IPS-NIHi11 (cell line): Measurements from ENCODE around the gene E4F1.
A peak's percentile ranks its signal among the peaks of the same experiment; 100 is the strongest.

Experiments
- DNase-seq: peaks from one replicate; pipeline ENCODE4 v3.0.0; 2012; ENCODE audit warnings: mixed read lengths, low spot score

The E4F1 gene

GRCh38 chr16:2275476-2276367 is 52.3 kb downstream of the E4F1 start:
- DNase-seq = no peak

- peak; percentile 59 for DNase-seq
Measured at GRCh38 chr16:2276368-2277195, 53.2 kb downstream of the E4F1 start.

GRCh38 chr16:2277466-2278271 is 54.3 kb downstream of the E4F1 start:
- DNase-seq = no peak

GRCh38 chr16:2278272-2278608 is 54.8 kb downstream of the E4F1 start:
- DNase-seq = peak; percentile 77

- DNase-seq = no peak
Measured at GRCh38 chr16:2278956-2279800, 55.8 kb downstream of the E4F1 start.

GRCh38 chr16:2280461-2280860 is 57.1 kb downstream of the E4F1 start:
- no peak for DNase-seq

GRCh38 chr16:2280981-2281542 is 57.7 kb downstream of the E4F1 start:
- peak; percentile 63 for DNase-seq

- DNase-seq = no peak
Measured at GRCh38 chr16:2282262-2282661, 58.9 kb downstream of the E4F1 start.

GRCh38 chr16:2282866-2283555 is 59.6 kb downstream of the E4F1 start:
- DNase-seq = no peak

- no peak for DNase-seq
Measured at GRCh38 chr16:2284001-2284770, 60.8 kb downstream of the E4F1 start.

- no peak for DNase-seq
Measured at GRCh38 chr16:2284797-2285576, 61.6 kb downstream of the E4F1 start.
